B cell (primary cell): ENCODE results near the gene MAP4K2. TPM values are rescaled to one million over a fixed set of nuclear protein-coding genes. Genes with fewer than 3 reads are reported as not detected.

Source experiments
- ATAC-seq: fragments of 200-7000 bp; cut with Tn5 transposase; one replicate; pipeline ENCODE4 v1.10.0; 2021; ENCODE audit warnings: low read depth, mild to moderate bottlenecking, moderate number of reproducible peaks, moderate library complexity
- CTCF ChIA-PET: fragments of 350-600 bp; sonication (Branson Sonifier 250); formaldehyde crosslinking; loops from one replicate; lab custom pipeline; 2021; ENCODE audit warnings: antibody characterized with exemption, inconsistent platforms; lab: Charles Lee
- POLR2A ChIA-PET: fragments of 350-600 bp; sonication (Branson Sonifier 250); formaldehyde crosslinking; loops from one replicate; lab custom pipeline; 2021; ENCODE audit warnings: antibody characterized with exemption; lab: Charles Lee
- DNase-seq: peaks from one replicate; pipeline ENCODE4 v3.0.0; 2013
- H2AFZ ChIP-seq: 2 replicates; pipeline ENCODE4 v1.6.1; 2012; ENCODE audit warnings: mild to moderate bottlenecking, low read depth, low read length; ENCODE audit not compliant: insufficient read depth, poor library complexity, severe bottlenecking
- H3K27ac ChIP-seq, 2 donors: 1 replicate in 1 of 2; 2 replicates in 1 of 2; pipeline ENCODE4 v1.5.1; 2012 to 2013; ENCODE audit warnings: low read length in 2 of 2, mild to moderate bottlenecking in 2 of 2, moderate library complexity in 1 of 2
- H3K27me3 ChIP-seq, 4 experiments: fragments of 200-600 bp in 1 of 4; sonication (generic) in 1 of 4; replicated peaks in 1 of 4; 1 replicate in 2 of 4; 2 replicates in 2 of 4; pipeline versions ENCODE4 v1.6.1 to v1.7.0; 2013 to 2016; ENCODE audit warnings: low read length in 3 of 4, mild to moderate bottlenecking in 2 of 4, mixed read lengths in 1 of 4, moderate library complexity in 1 of 4; ENCODE audit not compliant: insufficient read depth in 4 of 4, control insufficient read depth in 3 of 4; ENCODE audit errors: control extremely low read depth in 1 of 4
- H3K36me3 ChIP-seq, 2 experiments: replicated peaks in 1 of 2; 1 replicate in 1 of 2; 2 replicates in 1 of 2; pipeline versions ENCODE4 v1.6.1 to v1.7.1; 2013; ENCODE audit warnings: low read length in 1 of 2; ENCODE audit not compliant: insufficient read depth in 2 of 2, control insufficient read depth in 1 of 2; ENCODE audit errors: control extremely low read depth in 1 of 2, extremely low read depth in 1 of 2
- H3K4me1 ChIP-seq, 2 donors: fragments of 200-600 bp in 1 of 2; sonication (generic) in 1 of 2; 1 replicate in 1 of 2; 2 replicates in 1 of 2; pipeline versions ENCODE4 v1.5.1 to v1.6.1; 2013 to 2017; ENCODE audit warnings: low read length in 2 of 2; ENCODE audit not compliant: control insufficient read depth in 2 of 2, insufficient read depth in 2 of 2
- H3K4me2 ChIP-seq: replicated peaks from 2 replicates; pipeline ENCODE3; 2012; ENCODE audit warnings: mild to moderate bottlenecking, low read depth, low read length; ENCODE audit not compliant: poor library complexity, severe bottlenecking
- H3K4me3 ChIP-seq, 5 experiments: fragments of 200-600 bp in 1 of 5; sonication (generic) in 1 of 5; 1 replicate in 3 of 5; 2 replicates in 2 of 5; pipeline versions ENCODE4 v1.5.1 to v1.7.0; 2011 to 2016; ENCODE audit warnings: low read length in 4 of 5, mild to moderate bottlenecking in 4 of 5, low read depth in 2 of 5, control low read depth in 1 of 5, moderate library complexity in 1 of 5; ENCODE audit not compliant: insufficient read depth in 1 of 5; ENCODE audit errors: control extremely low read depth in 1 of 5, extremely low read depth in 1 of 5
- H3K79me2 ChIP-seq: fragments of 200-600 bp; sonication (generic); one replicate; pipeline ENCODE4 v1.6.0; 2016; ENCODE audit warnings: low read length; ENCODE audit not compliant: control insufficient read depth, insufficient read depth
- H3K9ac ChIP-seq: fragments of 200-600 bp; sonication (generic); 2 replicates; pipeline ENCODE4 v1.6.1; 2017; ENCODE audit warnings: mild to moderate bottlenecking, low read length, moderate library complexity
- H3K9me3 ChIP-seq, 3 donors: one replicate each; pipeline versions ENCODE4 v1.6.1 to v1.7.1; 2013; ENCODE audit warnings: low read length in 2 of 3; ENCODE audit not compliant: control insufficient read depth in 2 of 3, insufficient read depth in 1 of 3; ENCODE audit errors: control extremely low read depth in 1 of 3
- H4K20me1 ChIP-seq: 2 replicates; pipeline ENCODE4 v1.6.0; 2012; ENCODE audit warnings: mild to moderate bottlenecking, low read length; ENCODE audit not compliant: insufficient read depth, control insufficient read depth, poor library complexity, severe bottlenecking
- H3K27ac Mint-ChIP-seq: one replicate; pipeline ENCODE4 v1.8.0; 2021; ENCODE audit warnings: mixed read lengths
- H3K27me3 Mint-ChIP-seq: one replicate; pipeline ENCODE4 v1.8.0; 2021; ENCODE audit warnings: mixed read lengths
- H3K4me1 Mint-ChIP-seq: one replicate; pipeline ENCODE4 v1.8.0; 2021; ENCODE audit warnings: mixed read lengths
- H3K4me3 Mint-ChIP-seq: one replicate; pipeline ENCODE4 v1.8.0; 2021; ENCODE audit warnings: mixed read lengths
- H3K9me3 Mint-ChIP-seq: one replicate; pipeline ENCODE4 v1.8.0; 2022; ENCODE audit warnings: mixed read lengths; ENCODE audit not compliant: insufficient read depth
- EZH2 ChIP-seq: IDR thresholded peaks from 2 replicates; pipeline ENCODE4 v1.6.1; 2012; ENCODE audit warnings: borderline replicate concordance, low read depth, mild to moderate bottlenecking, moderate library complexity, low read length; ENCODE audit not compliant: insufficient read depth, poor library complexity, severe bottlenecking
- WGBS: methylation state at CpG from one replicate; pipeline ENCODE4 v1.1.5; 2013; ENCODE audit warnings: missing lambda C conversion rate; ENCODE audit not compliant: insufficient coverage; 5-methylcytosine and 5-hydroxymethylcytosine counted together
- intact Hi-C: fragments of 100-400 bp; cut with micrococcal nuclease; formaldehyde crosslinking; loops from one replicate; pipeline ENCODE4 v1.10.0; 2022
- polyA plus RNA-seq: library from polyadenylated mRNA; depleted of rRNA; stranded (reverse); fragments of >200 nt; gene quantifications from 2 replicates; pipeline ENCODE4 v1.2.3, GENCODE V29; 2012
- total RNA-seq, 2 donors: library from RNA; stranded (reverse); fragments of 120-200 nt in 1 of 2; gene quantifications; 1 replicate in 1 of 2; 2 replicates in 1 of 2; pipeline versions ENCODE4 v1.2.3 to v1.2.4, GENCODE V29; 2013 to 2022
- TF ChIP-seq, protein P1 (sequence below): fragments of 200-600 bp; IDR thresholded peaks from one replicate; pipeline ENCODE4 v1.8.0; 2022; ENCODE audit warnings: antibody characterized with exemption, mild to moderate bottlenecking

The MAP4K2 gene
- total and polyA plus RNA-seq, 2 donors (not counting 1 experiment from before 2014, with no cell fraction given): 118 to 163 TPM

DNA sequence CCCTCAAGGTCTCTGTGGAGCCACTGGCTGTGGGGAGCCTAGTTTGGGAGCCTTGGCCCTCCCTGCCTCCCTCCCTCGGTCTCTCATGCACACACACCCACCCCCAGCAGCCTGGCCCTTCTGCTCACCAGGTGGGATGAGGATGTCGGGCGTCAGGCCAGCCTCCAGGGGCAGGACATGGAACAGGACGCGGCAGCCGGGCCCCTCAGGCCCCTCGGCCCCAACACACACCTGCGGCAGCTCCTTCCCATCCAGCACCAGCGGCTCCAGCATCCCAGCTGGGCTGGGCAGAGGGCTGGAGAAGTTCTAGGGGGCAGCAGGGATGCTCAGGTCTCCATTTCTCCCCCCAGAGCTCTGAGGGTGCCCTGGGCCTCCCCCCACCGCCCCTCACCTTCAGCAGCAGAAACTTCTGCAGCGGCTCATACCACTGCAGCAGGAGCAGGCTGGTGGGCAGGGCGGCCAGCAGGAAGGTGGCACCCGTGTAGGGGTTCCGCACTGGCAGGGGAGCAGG, 11.2 kb downstream of the MAP4K2 start:
- H3K4me3 Mint-ChIP-seq: no peak overlapping the region
- no peak for TF ChIP-seq EZH2
- TF ChIP-seq, protein P1, sequence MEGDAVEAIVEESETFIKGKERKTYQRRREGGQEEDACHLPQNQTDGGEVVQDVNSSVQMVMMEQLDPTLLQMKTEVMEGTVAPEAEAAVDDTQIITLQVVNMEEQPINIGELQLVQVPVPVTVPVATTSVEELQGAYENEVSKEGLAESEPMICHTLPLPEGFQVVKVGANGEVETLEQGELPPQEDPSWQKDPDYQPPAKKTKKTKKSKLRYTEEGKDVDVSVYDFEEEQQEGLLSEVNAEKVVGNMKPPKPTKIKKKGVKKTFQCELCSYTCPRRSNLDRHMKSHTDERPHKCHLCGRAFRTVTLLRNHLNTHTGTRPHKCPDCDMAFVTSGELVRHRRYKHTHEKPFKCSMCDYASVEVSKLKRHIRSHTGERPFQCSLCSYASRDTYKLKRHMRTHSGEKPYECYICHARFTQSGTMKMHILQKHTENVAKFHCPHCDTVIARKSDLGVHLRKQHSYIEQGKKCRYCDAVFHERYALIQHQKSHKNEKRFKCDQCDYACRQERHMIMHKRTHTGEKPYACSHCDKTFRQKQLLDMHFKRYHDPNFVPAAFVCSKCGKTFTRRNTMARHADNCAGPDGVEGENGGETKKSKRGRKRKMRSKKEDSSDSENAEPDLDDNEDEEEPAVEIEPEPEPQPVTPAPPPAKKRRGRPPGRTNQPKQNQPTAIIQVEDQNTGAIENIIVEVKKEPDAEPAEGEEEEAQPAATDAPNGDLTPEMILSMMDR: no peak
- Histone ChIP-seq H3K27ac (no peak overlapping the region), H3K79me2 (no peaks in the 10 kb centered on the region), H3K4me3 (no peak overlapping the region), H3K4me2 (no peak overlapping the region), H3K27me3 (no peaks in the 10 kb centered on the region), H3K9ac (no peak overlapping the region), H3K36me3 (peaks cover 2 to 56% of the 10 kb centered on the region in 2 experiments), H2AFZ (no peak overlapping the region), H3K9me3 (no peaks in the 10 kb centered on the region), H3K4me1 (peaks cover 13 to 18% of the 10 kb centered on the region in 2 donors), H4K20me1 (no peaks in the 10 kb centered on the region)
- no peaks in the 10 kb centered on the region for H3K9me3 Mint-ChIP-seq
- intact Hi-C loops: no loop called here
- peaks cover 22% of the 10 kb centered on the region for H3K4me1 Mint-ChIP-seq
- H3K27ac Mint-ChIP-seq: no peak overlapping the region
- CTCF ChIA-PET: interaction anchor here (0.9 to 1.7 kb wide), 4 partner anchors 8 to 57 kb away, joined by 3 to 10 read pairs (median 4); no protein-coding TSS in a partner anchor
- no peaks in the 10 kb centered on the region for H3K27me3 Mint-ChIP-seq
- no peak for ATAC-seq
- POLR2A ChIA-PET: interaction anchor here (1.1 to 1.3 kb wide), 2 partner anchors 13 to 74 kb away, joined by 3 to 4 read pairs; partner anchors contain the start of gene SF1
- no peak for DNase-seq
- 94% methylated on average over 9 of the region's 14 CpGs for WGBS
